Trophoblast cell (in vitro differentiated cells and primary cell): Measurements from ENCODE around the gene AARSD1.

Experiments
- DNase-seq, 2 donors: peaks; one replicate each; pipeline ENCODE4 v3.0.0-alpha.2; 2016
- H2AFZ ChIP-seq: 2 replicates; pipeline ENCODE4 v1.6.1; 2013; ENCODE audit warnings: low read length, moderate library complexity, mild to moderate bottlenecking; ENCODE audit not compliant: insufficient read depth, poor library complexity
- H2AK5ac ChIP-seq: 2 replicates; pipeline ENCODE4 v1.6.1; 2013; ENCODE audit warnings: mild to moderate bottlenecking, low read length
- H2BK120ac ChIP-seq: 2 replicates; pipeline ENCODE4 v1.6.1; 2013; ENCODE audit warnings: low read length, mild to moderate bottlenecking, moderate library complexity; ENCODE audit not compliant: insufficient read depth, poor library complexity
- H2BK12ac ChIP-seq: 2 replicates; pipeline ENCODE4 v1.6.1; 2013; ENCODE audit warnings: mild to moderate bottlenecking, low read length, moderate library complexity
- H2BK5ac ChIP-seq: 2 replicates; pipeline ENCODE4 v1.6.1; 2013; ENCODE audit warnings: low read length, low read depth, moderate library complexity, mild to moderate bottlenecking; ENCODE audit not compliant: poor library complexity
- H3K14ac ChIP-seq: 2 replicates; pipeline ENCODE4 v1.6.1; 2013; ENCODE audit warnings: mild to moderate bottlenecking, low read length
- H3K18ac ChIP-seq: 2 replicates; pipeline ENCODE4 v1.6.1; 2013; ENCODE audit warnings: mild to moderate bottlenecking, low read length
- H3K23ac ChIP-seq: 2 replicates; pipeline ENCODE4 v1.6.1; 2013; ENCODE audit warnings: low read length
- H3K27ac ChIP-seq: 2 replicates; pipeline ENCODE4 v1.5.1; 2013; ENCODE audit warnings: low read depth, mild to moderate bottlenecking, inconsistent platforms, low read length, moderate library complexity
- H3K27me3 ChIP-seq: 2 replicates; pipeline ENCODE4 v1.6.1; 2013; ENCODE audit warnings: inconsistent platforms, mild to moderate bottlenecking, low read length, moderate library complexity; ENCODE audit not compliant: insufficient read depth
- H3K36me3 ChIP-seq, 2 experiments: 1 replicate in 1 of 2; 2 replicates in 1 of 2; pipeline ENCODE4 v1.6.1; 2013; ENCODE audit warnings: low read length in 2 of 2, mild to moderate bottlenecking in 2 of 2, moderate library complexity in 1 of 2; ENCODE audit not compliant: insufficient read depth in 2 of 2, control insufficient read depth in 1 of 2
- H3K4ac ChIP-seq: 2 replicates; pipeline ENCODE4 v1.6.1; 2013; ENCODE audit warnings: low read depth, mild to moderate bottlenecking, low read length, moderate library complexity
- H3K4me1 ChIP-seq, 2 experiments: 1 replicate in 1 of 2; 2 replicates in 1 of 2; pipeline ENCODE4 v1.6.1; 2013; ENCODE audit warnings: low read length in 2 of 2, mild to moderate bottlenecking in 2 of 2, moderate library complexity in 1 of 2; ENCODE audit not compliant: insufficient read depth in 2 of 2, control insufficient read depth in 1 of 2
- H3K4me2 ChIP-seq: 2 replicates; pipeline ENCODE4 v1.6.1; 2013; ENCODE audit warnings: inconsistent platforms, mild to moderate bottlenecking, low read length, moderate library complexity
- H3K4me3 ChIP-seq: 2 replicates; pipeline ENCODE4 v1.5.1; 2013; ENCODE audit warnings: mild to moderate bottlenecking, low read depth, low read length, inconsistent platforms
- H3K79me1 ChIP-seq: one replicate; pipeline ENCODE4 v1.6.1; 2013; ENCODE audit warnings: low read length
- H3K79me2 ChIP-seq: 2 replicates; pipeline ENCODE4 v1.6.1; 2013; ENCODE audit warnings: low read length, mild to moderate bottlenecking; ENCODE audit not compliant: control insufficient read depth, insufficient read depth, poor library complexity
- H3K9ac ChIP-seq: 2 replicates; pipeline ENCODE4 v1.6.1; 2013; ENCODE audit warnings: mild to moderate bottlenecking, low read length
- H3K9me3 ChIP-seq: 2 replicates; pipeline ENCODE4 v1.6.1; 2013; ENCODE audit warnings: low read depth, mild to moderate bottlenecking, control low read depth, inconsistent platforms, low read length; ENCODE audit not compliant: insufficient read depth
- H4K12ac ChIP-seq: 2 replicates; pipeline ENCODE4 v1.6.1; 2013; ENCODE audit warnings: low read depth, mild to moderate bottlenecking, low read length, moderate library complexity
- H4K8ac ChIP-seq: 2 replicates; pipeline ENCODE4 v1.6.1; 2013; ENCODE audit warnings: low read depth, mild to moderate bottlenecking, low read length, moderate library complexity
- H4K91ac ChIP-seq: one replicate; pipeline ENCODE4 v1.6.1; 2013; ENCODE audit warnings: low read depth, mild to moderate bottlenecking, low read length, moderate library complexity
- WGBS: extraction: QIAGEN DNeasy Blood & Tissue Kit; methylation state at CpG from one replicate; pipeline ENCODE4 v1.1.7; 2013; ENCODE audit warnings: missing lambda C conversion rate; ENCODE audit not compliant: insufficient read length, insufficient coverage; ENCODE audit errors: extremely low coverage; 5-methylcytosine and 5-hydroxymethylcytosine counted together

AARSD1 gene

GRCh38 chr17:42913522-42913921 is 50.7 kb downstream of the AARSD1 start:
- peaks cover 2% of the 10 kb centered on the region for H3K9me3 ChIP-seq
- no peak overlapping the region for H3K18ac ChIP-seq
- H2AFZ ChIP-seq: no peak overlapping the region
- H2AK5ac ChIP-seq: no peak overlapping the region
- no peak overlapping the region for H3K27ac ChIP-seq
- DNase-seq: no peak
- no peak overlapping the region for H2BK12ac ChIP-seq
- no peak overlapping the region for H4K91ac ChIP-seq
- no peaks in the 10 kb centered on the region for H3K79me1 ChIP-seq
- H3K9ac ChIP-seq: no peak overlapping the region
- H4K12ac ChIP-seq: no peak overlapping the region
- no peak overlapping the region for H3K4me3 ChIP-seq
- no peak overlapping the region for H3K4ac ChIP-seq
- no peaks in the 10 kb centered on the region for H3K36me3 ChIP-seq
- H3K4me2 ChIP-seq: no peak overlapping the region
- no peak overlapping the region for H2BK120ac ChIP-seq
- no peak overlapping the region for H3K14ac ChIP-seq
- H2BK5ac ChIP-seq: no peak overlapping the region
- H3K79me2 ChIP-seq: no peaks in the 10 kb centered on the region
- H3K27me3 ChIP-seq: no peaks in the 10 kb centered on the region
- WGBS: no CpG with 5 or more reads among the region's 2 CpGs
- no peak overlapping the region for H3K23ac ChIP-seq
- no peaks in the 10 kb centered on the region for H3K4me1 ChIP-seq
- H4K8ac ChIP-seq: no peak overlapping the region

DNA sequence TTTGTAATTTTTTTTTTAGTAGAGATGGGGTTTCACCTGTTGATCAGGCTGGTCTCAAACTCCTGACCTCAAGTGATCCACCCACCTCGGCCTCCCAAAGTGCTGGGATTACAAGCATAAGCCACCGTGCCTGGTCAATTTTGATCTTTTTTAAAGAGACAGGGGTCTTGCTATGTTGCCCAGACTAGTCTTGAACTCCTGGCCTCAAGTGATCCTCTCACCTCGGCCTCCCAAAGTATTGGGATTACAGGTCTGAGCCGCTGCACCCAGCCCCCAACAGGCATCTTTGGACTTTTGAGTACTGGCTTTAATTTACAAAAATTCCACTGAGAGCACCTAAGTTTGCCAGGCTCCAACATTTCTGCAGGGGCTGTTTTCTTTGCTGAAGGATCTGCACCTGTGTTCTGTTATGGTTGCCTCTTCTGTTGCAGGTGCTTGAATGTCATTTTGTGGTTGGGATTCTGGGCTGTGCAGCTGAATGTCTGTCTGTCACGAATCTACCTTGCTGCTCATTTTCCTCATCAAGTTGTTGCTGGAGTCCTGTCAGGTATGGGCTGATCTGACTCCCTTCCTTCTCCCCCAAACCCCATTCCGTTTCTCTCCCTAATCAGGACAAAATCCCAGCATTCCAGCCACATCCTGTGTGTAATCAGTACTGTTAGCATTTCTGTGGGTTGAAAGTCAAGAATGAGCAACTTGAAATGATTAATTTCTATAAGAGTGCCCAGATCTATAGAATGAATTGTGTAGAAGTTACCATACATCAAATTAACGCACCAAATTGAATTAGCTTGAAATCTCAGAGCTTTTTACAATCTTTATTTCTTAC is 55.2 kb downstream of the AARSD1 start:
- Histone ChIP-seq H4K12ac (no peak overlapping the region), H3K27me3 (no peaks in the 10 kb centered on the region), H3K4me3 (no peak overlapping the region), H2BK12ac (no peak overlapping the region), H3K79me1 (no peaks in the 10 kb centered on the region), H3K4ac (no peak overlapping the region), H3K14ac (no peak overlapping the region), H3K79me2 (no peaks in the 10 kb centered on the region), H3K4me2 (no peak overlapping the region), H2BK5ac (no peak overlapping the region), H3K27ac (no peak overlapping the region), H2AFZ (no peak overlapping the region), H4K91ac (no peak overlapping the region), H4K8ac (no peak overlapping the region), H3K36me3 (no peaks in the 10 kb centered on the region), H2BK120ac (no peak overlapping the region), H2AK5ac (no peak overlapping the region), H3K9me3 (peaks cover 2% of the 10 kb centered on the region), H3K23ac (no peak overlapping the region), H3K9ac (no peak overlapping the region), H3K18ac (no peak overlapping the region), H3K4me1 (no peaks in the 10 kb centered on the region)
- DNase-seq: no peak
- no CpG with 5 or more reads among the region's 7 CpGs for WGBS

- no peak overlapping the region for H2AFZ ChIP-seq
- no peak for DNase-seq
- no peak overlapping the region for H2BK120ac ChIP-seq
- no peak overlapping the region for H3K4me2 ChIP-seq
- no peak overlapping the region for H4K91ac ChIP-seq
- H3K4ac ChIP-seq: no peak overlapping the region
- H3K9me3 ChIP-seq: peaks cover 2% of the 10 kb centered on the region
- H3K36me3 ChIP-seq: no peaks in the 10 kb centered on the region
- no peak overlapping the region for H4K12ac ChIP-seq
- no peaks in the 10 kb centered on the region for H3K4me1 ChIP-seq
- H3K27me3 ChIP-seq: no peaks in the 10 kb centered on the region
- no peaks in the 10 kb centered on the region for H3K79me2 ChIP-seq
- H3K9ac ChIP-seq: no peak overlapping the region
- H3K79me1 ChIP-seq: no peaks in the 10 kb centered on the region
- H3K4me3 ChIP-seq: no peak overlapping the region
- H2BK12ac ChIP-seq: no peak overlapping the region
- no peak overlapping the region for H3K27ac ChIP-seq
- WGBS: 100% methylated on average over 2 of the region's 8 CpGs
- H3K23ac ChIP-seq: no peak overlapping the region
- H3K18ac ChIP-seq: no peak overlapping the region
- no peak overlapping the region for H2BK5ac ChIP-seq
- H3K14ac ChIP-seq: no peak overlapping the region
- no peak overlapping the region for H2AK5ac ChIP-seq
- H4K8ac ChIP-seq: no peak overlapping the region
These were observed 57.3 kb downstream of the AARSD1 start for GRCh38 chr17:42906772-42907446.

- no peak overlapping the region for H3K18ac ChIP-seq
- no peak overlapping the region for H3K9ac ChIP-seq
- no peak overlapping the region for H2BK120ac ChIP-seq
- no peaks in the 10 kb centered on the region for H3K36me3 ChIP-seq
- H2AFZ ChIP-seq: no peak overlapping the region
- DNase-seq: no peak
- no peaks in the 10 kb centered on the region for H3K79me1 ChIP-seq
- WGBS: no CpG with 5 or more reads among the region's 6 CpGs
- no peak overlapping the region for H4K12ac ChIP-seq
- H3K4me1 ChIP-seq: no peaks in the 10 kb centered on the region
- H3K27me3 ChIP-seq: no peaks in the 10 kb centered on the region
- H3K4me2 ChIP-seq: no peak overlapping the region
- no peak overlapping the region for H2AK5ac ChIP-seq
- no peak overlapping the region for H2BK12ac ChIP-seq
- no peak overlapping the region for H3K4me3 ChIP-seq
- no peak overlapping the region for H3K4ac ChIP-seq
- H4K91ac ChIP-seq: no peak overlapping the region
- H3K23ac ChIP-seq: no peak overlapping the region
- no peak overlapping the region for H4K8ac ChIP-seq
- no peak overlapping the region for H2BK5ac ChIP-seq
- no peaks in the 10 kb centered on the region for H3K79me2 ChIP-seq
- H3K14ac ChIP-seq: no peak overlapping the region
- H3K27ac ChIP-seq: no peak overlapping the region
- H3K9me3 ChIP-seq: no peaks in the 10 kb centered on the region
These were observed 60.2 kb downstream of the AARSD1 start for GRCh38 chr17:42904110-42904469.
